Neural crest cell (in vitro differentiated cells): ENCODE results near the gene VIT. TPM values are rescaled to one million over a fixed set of nuclear protein-coding genes. Genes with fewer than 3 reads are reported as not detected.

Source experiments
- DNase-seq: peaks from one replicate; pipeline ENCODE4 v3.0.0; 2021; ENCODE audit warnings: low read depth, mixed read lengths, low spot score
- H3K27ac Mint-ChIP-seq: one replicate; pipeline ENCODE4 v1.8.0; 2021; ENCODE audit warnings: mild to moderate bottlenecking, mixed read lengths; ENCODE audit not compliant: unreplicated experiment
- H3K27me3 Mint-ChIP-seq: 2 replicates; pipeline ENCODE4 v1.8.0; 2021; ENCODE audit warnings: low read depth, mild to moderate bottlenecking, mixed read lengths
- H3K36me3 Mint-ChIP-seq: 2 replicates; pipeline ENCODE4 v1.8.0; 2021; ENCODE audit warnings: low read depth, mild to moderate bottlenecking, mixed read lengths
- H3K4me1 Mint-ChIP-seq: 2 replicates; pipeline ENCODE4 v1.8.0; 2021; ENCODE audit warnings: mixed read lengths
- H3K4me3 Mint-ChIP-seq: one replicate; pipeline ENCODE4 v1.8.0; 2021; ENCODE audit warnings: mild to moderate bottlenecking, mixed read lengths
- H3K9me3 Mint-ChIP-seq: 2 replicates; pipeline ENCODE4 v1.8.0; 2021; ENCODE audit warnings: mixed read lengths
- CTCF ChIP-seq: fragments of 200-600 bp; sonication (generic); conservative IDR thresholded peaks from 2 replicates; pipeline ENCODE4 v1.5.0; 2021; ENCODE audit warnings: antibody characterized with exemption, mild to moderate bottlenecking
- total RNA-seq: library from RNA; stranded (reverse); gene quantifications from 2 replicates; pipeline ENCODE4 v1.2.1, GENCODE V29; 2021

The VIT gene
- total RNA-seq, 1 donor from 2014 or later: not detected

- no peak overlapping the region for H3K4me3 Mint-ChIP-seq
These were observed 57.3 kb downstream of the VIT start for GRCh38 chr2:36753706-36754221.

GRCh38 chr2:36754578-36754977 lies 58.1 kb downstream of the VIT start:
- no peak for DNase-seq
- Mint-ChIP-seq H3K4me1 (no peaks in the 10 kb centered on the region), H3K27ac (no peak overlapping the region), H3K27me3 (peaks cover 13% of the 10 kb centered on the region), H3K36me3 (no peaks in the 10 kb centered on the region), H3K4me3 (no peak overlapping the region), H3K9me3 (no peaks in the 10 kb centered on the region)
- no peak for TF ChIP-seq CTCF

More at GRCh38 chr2:36753706-36754221, 57.3 kb downstream of the VIT start:
- no peak for TF ChIP-seq CTCF
- peaks cover 14% of the 10 kb centered on the region for H3K27me3 Mint-ChIP-seq
- H3K9me3 Mint-ChIP-seq: no peaks in the 10 kb centered on the region
- H3K36me3 Mint-ChIP-seq: no peaks in the 10 kb centered on the region
- no peak overlapping the region for H3K27ac Mint-ChIP-seq
- no peaks in the 10 kb centered on the region for H3K4me1 Mint-ChIP-seq
- DNase-seq: no peak

GRCh38 chr2:36756438-36756837 lies 59.9 kb downstream of the VIT start:
- DNase-seq: no peak
- Mint-ChIP-seq H3K9me3 (no peaks in the 10 kb centered on the region), H3K4me1 (no peaks in the 10 kb centered on the region), H3K27me3 (peaks cover 13% of the 10 kb centered on the region), H3K4me3 (no peak overlapping the region), H3K36me3 (no peaks in the 10 kb centered on the region), H3K27ac (no peak overlapping the region)
- TF ChIP-seq CTCF: no peak

- Mint-ChIP-seq H3K27ac (no peak overlapping the region), H3K36me3 (no peaks in the 10 kb centered on the region), H3K4me3 (no peak overlapping the region), H3K27me3 (no peaks in the 10 kb centered on the region), H3K9me3 (peaks cover 2% of the 10 kb centered on the region), H3K4me1 (no peaks in the 10 kb centered on the region)
- TF ChIP-seq CTCF: no peak
- no peak for DNase-seq
These were observed 66.4 kb downstream of the VIT start for GRCh38 chr2:36762764-36763490.

- Mint-ChIP-seq H3K27ac (no peak overlapping the region), H3K36me3 (no peaks in the 10 kb centered on the region), H3K27me3 (peaks cover 5% of the 10 kb centered on the region), H3K4me1 (no peaks in the 10 kb centered on the region), H3K9me3 (peaks cover 2% of the 10 kb centered on the region), H3K4me3 (no peak overlapping the region)
- no peak for DNase-seq
- TF ChIP-seq CTCF: no peak
These were observed 72.6 kb downstream of the VIT start for GRCh38 chr2:36769106-36769505.
